NT2/D1 (cell line): Measurements from ENCODE around the gene SCYL1.

ENCODE experiments used
- SUZ12 ChIP-seq: IDR thresholded peaks from 2 replicates; pipeline ENCODE4 v1.6.1; 2011; ENCODE audit not compliant: insufficient read length, insufficient read depth; ENCODE audit errors: extremely low read depth
- YY1 ChIP-seq: IDR thresholded peaks from 2 replicates; pipeline ENCODE4 v1.6.1; 2011; ENCODE audit not compliant: insufficient read length, insufficient read depth
- ZNF274 ChIP-seq: IDR thresholded peaks from 2 replicates; pipeline ENCODE4 v1.6.1; 2011; ENCODE audit warnings: mild to moderate bottlenecking, low read depth, low read length

DNA sequence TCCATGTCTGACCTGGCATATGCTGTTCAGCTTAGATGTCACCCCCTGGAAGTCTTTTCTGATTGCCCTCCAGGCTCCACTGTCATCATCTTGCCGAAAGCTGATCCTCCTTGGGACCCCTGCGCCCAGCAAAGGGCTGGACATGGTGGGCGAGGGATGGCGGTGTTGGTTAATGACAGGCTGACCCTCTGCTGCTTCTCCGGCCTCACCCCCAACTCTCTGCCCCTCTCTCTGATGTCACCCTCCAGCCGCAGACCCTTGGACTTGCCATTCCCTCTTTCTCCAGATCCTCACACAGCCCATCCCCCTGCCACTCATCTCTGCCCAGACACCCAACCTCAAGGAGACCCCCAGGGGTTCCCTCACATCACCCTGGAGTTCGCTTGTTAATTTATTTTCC is 53.3 kb downstream of the SCYL1 start:
- TF ChIP-seq YY1 (no peak), SUZ12 (no peak), ZNF274 (no peak)
